Activated naive CD8-positive, alpha-beta T cell treated with anti-CD3 and anti-CD28 coated beads for 36 hours (primary cell): ENCODE results near the gene AKAP6. TPM values are rescaled to one million over a fixed set of nuclear protein-coding genes. Genes with fewer than 3 reads are reported as not detected.

Experiments used
- DNase-seq: peaks from one replicate; pipeline ENCODE4 v3.0.0; 2021
- H3K27ac Mint-ChIP-seq: one replicate; pipeline ENCODE4 v1.8.0; 2022; ENCODE audit warnings: mild to moderate bottlenecking, moderate library complexity, mixed read lengths
- H3K27me3 Mint-ChIP-seq: one replicate; pipeline ENCODE4 v1.8.0; 2022; ENCODE audit warnings: mild to moderate bottlenecking, mixed read lengths
- H3K36me3 Mint-ChIP-seq: one replicate; pipeline ENCODE4 v1.8.0; 2021; ENCODE audit warnings: mild to moderate bottlenecking, mixed read lengths
- H3K4me1 Mint-ChIP-seq: one replicate; pipeline ENCODE4 v1.8.0; 2021; ENCODE audit warnings: mixed read lengths
- H3K4me3 Mint-ChIP-seq: one replicate; pipeline ENCODE4 v1.8.0; 2022; ENCODE audit warnings: mild to moderate bottlenecking, moderate library complexity, mixed read lengths
- H3K9me3 Mint-ChIP-seq: one replicate; pipeline ENCODE4 v1.8.0; 2022; ENCODE audit warnings: mixed read lengths
- total RNA-seq, 2 experiments: library from RNA; stranded (reverse); gene quantifications; one replicate each; pipeline ENCODE4 v1.2.3, GENCODE V29; 2021

AKAP6 gene
- total RNA-seq, 2 experiments from 2014 or later: 1.3 to 2.1 TPM

DNA sequence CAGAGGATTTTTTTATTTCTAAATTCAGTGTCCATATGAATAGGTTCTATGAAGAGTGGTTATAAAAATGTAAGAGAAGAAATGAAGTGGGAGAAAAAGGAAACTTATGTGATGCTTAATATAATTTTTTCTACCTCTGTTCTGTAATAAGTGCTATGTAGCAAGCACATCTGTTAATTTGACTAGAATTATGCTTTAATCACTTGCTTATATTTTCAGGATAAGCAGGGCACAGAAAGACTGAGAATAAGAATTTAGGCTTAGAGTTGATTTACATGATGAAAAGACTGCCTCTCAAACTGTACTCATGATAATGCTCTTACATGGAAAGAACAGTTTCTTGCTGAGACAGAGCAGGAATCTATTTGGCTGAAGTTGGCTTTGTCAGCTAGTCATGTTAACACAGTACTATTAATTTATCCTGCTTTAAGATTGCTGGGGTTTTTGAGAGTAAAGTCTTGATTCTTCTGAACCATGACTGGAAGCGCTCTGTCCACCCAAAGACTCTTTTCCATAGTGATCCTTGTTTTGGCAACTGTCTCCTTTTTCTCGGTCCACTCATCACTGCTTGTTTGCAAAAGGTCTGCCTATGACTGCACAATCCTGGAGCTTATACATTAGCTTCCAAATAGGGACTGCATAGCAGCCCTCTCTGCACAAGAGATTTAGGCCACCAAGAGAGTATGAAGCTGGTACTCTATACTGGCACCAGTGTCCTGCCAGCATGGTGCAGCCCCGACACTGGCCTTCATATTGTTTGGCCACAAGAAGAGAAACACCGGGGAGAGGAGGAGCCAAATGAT lies 98.8 kb downstream of the AKAP6 start:
- no peak for DNase-seq
- H3K27me3 Mint-ChIP-seq: peaks cover 4% of the 10 kb centered on the region

DNA sequence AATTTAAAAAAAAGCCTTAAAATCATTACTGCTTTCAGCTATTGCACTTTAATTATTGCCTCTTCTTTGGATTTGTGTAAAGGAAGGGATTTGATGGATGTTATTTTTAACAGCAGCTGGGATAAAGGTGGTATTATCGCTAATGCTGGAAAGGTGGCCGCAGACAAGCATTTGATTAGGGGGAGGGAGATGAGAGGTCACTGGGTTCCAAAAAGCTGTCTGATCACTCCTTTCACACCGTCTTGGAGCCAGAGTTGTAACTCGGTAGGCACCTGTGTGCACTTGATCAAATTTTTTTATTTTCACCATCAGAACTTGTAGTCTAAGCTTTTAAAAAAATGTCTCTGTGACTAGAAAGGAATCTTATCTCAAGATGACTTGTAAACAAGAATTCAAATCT lies 99.8 kb downstream of the AKAP6 start:
- Mint-ChIP-seq H3K27me3 (peaks cover 4% of the 10 kb centered on the region), H3K4me3 (no peak overlapping the region), H3K4me1 (peaks cover 2% of the 10 kb centered on the region), H3K36me3 (no peaks in the 10 kb centered on the region), H3K9me3 (no peaks in the 10 kb centered on the region), H3K27ac (no peak overlapping the region)
- no peak for DNase-seq

More for the DNA sequence above, 98.8 kb downstream of the AKAP6 start:
- no peak overlapping the region for H3K27ac Mint-ChIP-seq
- H3K36me3 Mint-ChIP-seq: no peaks in the 10 kb centered on the region
- no peaks in the 10 kb centered on the region for H3K4me1 Mint-ChIP-seq
- peaks cover under 1% of the 10 kb centered on the region for H3K9me3 Mint-ChIP-seq
- H3K4me3 Mint-ChIP-seq: no peak overlapping the region

DNA sequence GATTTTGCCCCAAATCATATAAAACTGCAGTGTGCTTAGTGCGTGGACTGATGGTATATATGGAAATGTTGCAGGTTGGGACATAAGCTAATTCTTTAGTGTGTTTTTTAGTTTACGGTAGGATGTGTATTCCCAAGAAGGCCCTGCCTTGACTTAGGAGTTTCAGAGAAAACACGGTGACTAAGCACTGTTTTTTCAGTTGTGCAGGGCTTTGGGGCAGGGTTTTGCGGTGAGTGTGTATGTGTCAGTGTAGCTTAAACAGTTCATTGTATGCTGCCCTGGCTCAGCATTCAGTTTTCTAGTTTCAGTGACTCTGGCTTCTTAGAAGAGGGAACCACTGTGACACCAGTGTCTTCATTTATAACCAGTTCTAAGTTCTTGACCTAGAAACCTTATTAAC lies 101.2 kb downstream of the AKAP6 start:
- H3K36me3 Mint-ChIP-seq: no peaks in the 10 kb centered on the region
- no peaks in the 10 kb centered on the region for H3K9me3 Mint-ChIP-seq
- peaks cover 3% of the 10 kb centered on the region for H3K27me3 Mint-ChIP-seq
- no peak for DNase-seq
- H3K27ac Mint-ChIP-seq: no peak overlapping the region
- no peak overlapping the region for H3K4me3 Mint-ChIP-seq
- H3K4me1 Mint-ChIP-seq: peaks cover 2% of the 10 kb centered on the region

DNA sequence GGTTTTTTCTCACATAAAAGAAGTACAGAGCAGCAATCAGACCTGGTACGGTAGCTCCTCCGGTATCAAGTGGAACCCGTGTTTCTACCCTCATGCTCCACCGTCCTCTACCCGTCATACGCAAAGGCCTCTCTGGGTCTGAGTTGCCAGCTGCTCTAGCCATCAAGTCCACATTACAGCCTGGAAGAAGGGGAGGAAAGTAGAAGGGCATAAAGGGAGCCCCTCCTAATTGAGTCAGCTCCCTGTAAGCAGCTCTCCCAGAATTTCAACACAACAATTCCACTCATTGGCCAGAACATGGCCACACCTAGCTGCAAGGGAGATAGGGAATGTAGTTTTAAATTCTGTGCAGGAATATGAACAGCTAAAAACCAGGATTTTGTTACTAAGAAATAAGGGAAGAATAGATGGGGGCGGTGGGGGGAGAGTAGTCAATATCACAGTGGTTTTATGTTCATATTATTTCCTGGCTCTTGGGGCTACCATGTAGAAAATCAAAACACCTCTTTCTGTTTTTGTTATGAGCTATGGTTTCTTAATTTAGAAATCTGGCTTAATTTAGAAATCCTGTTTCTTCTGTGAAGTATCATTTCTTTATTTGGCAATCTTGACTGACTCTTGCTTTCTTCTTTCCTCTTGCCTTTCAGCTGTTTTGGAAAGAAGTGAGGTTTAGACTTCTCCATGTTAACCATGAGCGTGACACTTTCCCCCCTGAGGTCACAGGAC lies 103.9 kb downstream of the AKAP6 start:
- Mint-ChIP-seq H3K9me3 (no peaks in the 10 kb centered on the region), H3K36me3 (no peaks in the 10 kb centered on the region), H3K27me3 (no peaks in the 10 kb centered on the region), H3K4me3 (no peak overlapping the region), H3K4me1 (peaks cover 2% of the 10 kb centered on the region), H3K27ac (no peak overlapping the region)
- no peak for DNase-seq

DNA sequence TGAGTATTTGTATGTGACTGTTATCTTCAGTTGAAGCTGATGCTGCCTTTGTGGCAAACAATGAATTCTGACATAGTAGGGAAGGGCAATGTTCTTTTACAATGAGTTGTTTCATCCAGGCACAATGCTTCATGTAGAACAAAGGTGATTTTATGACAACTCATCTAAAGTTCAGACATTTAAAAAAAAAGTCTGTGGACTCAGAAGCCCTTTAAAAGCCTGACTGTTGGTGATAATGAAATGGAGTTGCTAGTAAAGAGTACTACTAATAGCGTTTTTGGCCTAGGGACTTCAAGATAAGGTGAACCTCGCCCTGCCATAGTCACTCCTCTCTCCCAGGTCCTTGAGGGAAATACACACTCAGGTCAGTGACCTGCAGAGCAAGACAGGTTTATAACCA lies 105.1 kb downstream of the AKAP6 start:
- H3K36me3 Mint-ChIP-seq: peaks cover 3% of the 10 kb centered on the region
- no peak overlapping the region for H3K4me3 Mint-ChIP-seq
- H3K27ac Mint-ChIP-seq: no peak overlapping the region
- DNase-seq: no peak
- H3K9me3 Mint-ChIP-seq: no peaks in the 10 kb centered on the region
- H3K27me3 Mint-ChIP-seq: no peaks in the 10 kb centered on the region
- peaks cover 11% of the 10 kb centered on the region for H3K4me1 Mint-ChIP-seq

DNA sequence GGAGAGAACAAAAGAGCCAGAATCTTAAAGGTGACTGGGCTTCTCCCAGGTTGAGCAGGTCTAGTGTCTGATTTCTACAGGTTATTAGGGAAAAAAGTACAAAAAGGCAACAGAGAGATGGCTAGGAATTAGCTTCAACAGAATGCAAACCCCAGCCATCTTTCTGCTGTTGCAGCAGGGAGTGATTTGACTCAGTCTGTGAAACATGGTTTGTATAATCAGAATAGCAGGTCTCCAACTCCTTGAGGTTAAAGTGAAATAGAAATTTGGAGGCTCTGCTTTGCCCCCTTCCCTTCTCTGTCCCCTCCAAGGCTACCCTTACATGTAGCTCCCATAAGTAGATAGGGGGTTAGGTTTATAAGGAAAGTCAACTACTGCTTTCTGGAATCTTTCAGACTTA lies 105.8 kb downstream of the AKAP6 start:
- H3K4me3 Mint-ChIP-seq: no peak overlapping the region
- no peaks in the 10 kb centered on the region for H3K9me3 Mint-ChIP-seq
- no peak overlapping the region for H3K27ac Mint-ChIP-seq
- H3K36me3 Mint-ChIP-seq: peaks cover 4% of the 10 kb centered on the region
- peaks cover 11% of the 10 kb centered on the region for H3K4me1 Mint-ChIP-seq
- DNase-seq: no peak
- H3K27me3 Mint-ChIP-seq: no peaks in the 10 kb centered on the region

DNA sequence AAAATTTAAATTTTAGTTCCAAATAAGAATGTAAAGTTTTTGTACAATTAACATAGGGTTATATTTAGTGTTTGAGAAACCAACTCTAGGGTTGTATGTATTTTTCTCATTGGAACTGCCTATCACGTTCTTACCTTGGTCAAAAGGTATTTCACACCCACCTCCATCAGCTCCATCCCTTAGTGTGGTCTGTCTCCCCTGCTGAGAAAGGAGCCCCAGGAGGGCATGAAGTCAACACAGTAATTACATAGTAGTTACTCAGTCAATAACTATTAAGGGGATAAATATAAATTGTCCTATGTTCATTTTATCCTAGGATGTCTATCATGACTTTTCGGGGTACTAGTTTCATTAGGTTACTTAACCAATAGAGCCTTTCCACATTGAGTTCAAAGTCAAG lies 106.3 kb downstream of the AKAP6 start:
- H3K36me3 Mint-ChIP-seq: peaks cover 4% of the 10 kb centered on the region
- no peaks in the 10 kb centered on the region for H3K27me3 Mint-ChIP-seq
- no peaks in the 10 kb centered on the region for H3K9me3 Mint-ChIP-seq
- H3K27ac Mint-ChIP-seq: no peak overlapping the region
- no peak overlapping the region for H3K4me3 Mint-ChIP-seq
- H3K4me1 Mint-ChIP-seq: peaks cover 11% of the 10 kb centered on the region
- DNase-seq: no peak

DNA sequence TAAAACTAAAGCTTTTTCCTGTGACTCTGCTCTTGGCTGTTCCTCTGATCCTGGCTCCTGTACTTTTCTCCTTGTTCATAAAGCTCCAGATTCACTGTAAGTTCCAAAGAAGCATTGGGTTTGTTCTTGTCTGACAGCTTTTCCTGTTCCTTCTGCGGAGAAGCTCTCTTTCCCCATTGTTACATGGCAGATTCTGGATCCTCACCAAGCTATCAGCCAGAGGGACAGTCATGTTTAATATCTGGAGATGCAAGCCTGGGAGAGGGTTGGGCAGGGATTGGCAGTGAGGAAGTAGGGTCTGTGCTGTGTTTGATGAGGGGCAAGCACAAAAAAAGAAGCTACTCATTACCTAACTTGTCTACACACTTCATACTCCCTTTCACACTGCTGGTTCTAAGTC lies 107.9 kb downstream of the AKAP6 start:
- no peak for DNase-seq
- H3K36me3 Mint-ChIP-seq: peaks cover 4% of the 10 kb centered on the region
- peaks cover 11% of the 10 kb centered on the region for H3K4me1 Mint-ChIP-seq
- no peak overlapping the region for H3K4me3 Mint-ChIP-seq
- H3K27ac Mint-ChIP-seq: no peak overlapping the region
- H3K9me3 Mint-ChIP-seq: no peaks in the 10 kb centered on the region
- H3K27me3 Mint-ChIP-seq: no peaks in the 10 kb centered on the region

DNA sequence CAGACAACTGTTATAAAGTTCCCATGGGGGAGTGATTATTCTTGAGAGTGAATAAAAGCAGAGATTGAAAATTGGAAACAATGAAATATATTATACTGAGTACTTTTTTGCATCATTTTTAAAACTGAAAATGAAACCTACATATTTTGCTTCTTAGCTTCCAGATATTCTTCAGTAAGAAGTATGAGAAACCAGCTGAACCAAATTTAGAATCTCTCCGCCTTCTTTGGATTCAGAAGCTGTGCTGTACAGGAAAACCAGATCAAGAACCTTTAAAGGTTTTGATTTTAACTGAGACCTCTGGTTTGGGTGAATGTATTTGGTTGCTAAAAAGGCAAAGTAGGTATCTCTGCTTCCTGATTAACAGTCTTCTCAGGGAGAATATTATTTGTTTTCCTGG lies 109.4 kb downstream of the AKAP6 start:
- H3K36me3 Mint-ChIP-seq: peaks cover 4% of the 10 kb centered on the region
- H3K27ac Mint-ChIP-seq: no peak overlapping the region

DNA sequence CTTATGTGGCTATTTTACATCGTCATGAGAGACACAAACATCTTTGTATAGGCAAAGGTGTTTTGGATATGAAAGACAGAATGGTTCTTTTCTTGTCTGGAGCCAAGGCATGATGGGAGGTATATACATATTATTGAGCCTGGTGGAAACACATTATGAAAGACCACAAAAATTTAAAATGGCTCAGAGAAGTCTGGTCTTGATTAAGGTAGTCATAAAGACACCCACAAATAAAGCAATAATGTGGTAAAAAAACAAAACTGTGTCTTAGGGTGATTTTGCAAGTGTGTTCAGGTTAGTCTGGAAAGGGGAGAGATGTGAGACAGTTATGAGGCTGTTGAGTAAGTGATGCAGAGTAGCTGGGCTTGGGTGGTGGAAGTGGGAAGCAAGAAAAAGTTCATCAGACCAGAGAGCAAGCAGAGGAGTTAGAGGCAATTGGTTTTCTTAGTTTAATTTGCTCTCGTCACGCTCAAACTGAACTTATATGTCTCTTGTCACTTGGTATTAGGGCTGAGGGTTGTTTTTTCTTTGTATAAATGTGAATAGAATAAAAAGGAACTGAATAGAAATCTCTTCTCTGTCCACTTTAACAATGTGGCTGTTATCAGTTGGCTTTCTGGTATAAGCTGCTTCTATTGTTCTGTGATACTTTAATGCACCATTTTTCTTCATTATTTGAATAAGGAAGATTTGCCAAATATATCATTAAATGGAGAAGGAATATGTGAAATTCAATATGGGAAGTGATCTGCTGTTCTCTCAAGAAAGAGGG lies 115.0 kb downstream of the AKAP6 start:
- Mint-ChIP-seq H3K4me1 (no peaks in the 10 kb centered on the region), H3K4me3 (no peak overlapping the region), H3K36me3 (peaks cover 2% of the 10 kb centered on the region), H3K27me3 (no peaks in the 10 kb centered on the region), H3K9me3 (no peaks in the 10 kb centered on the region), H3K27ac (no peak overlapping the region)
- no peak for DNase-seq

More for the DNA sequence above, 109.4 kb downstream of the AKAP6 start:
- no peak overlapping the region for H3K4me3 Mint-ChIP-seq
- H3K27me3 Mint-ChIP-seq: no peaks in the 10 kb centered on the region
- H3K4me1 Mint-ChIP-seq: peaks cover 9% of the 10 kb centered on the region
- H3K9me3 Mint-ChIP-seq: no peaks in the 10 kb centered on the region
- no peak for DNase-seq

DNA sequence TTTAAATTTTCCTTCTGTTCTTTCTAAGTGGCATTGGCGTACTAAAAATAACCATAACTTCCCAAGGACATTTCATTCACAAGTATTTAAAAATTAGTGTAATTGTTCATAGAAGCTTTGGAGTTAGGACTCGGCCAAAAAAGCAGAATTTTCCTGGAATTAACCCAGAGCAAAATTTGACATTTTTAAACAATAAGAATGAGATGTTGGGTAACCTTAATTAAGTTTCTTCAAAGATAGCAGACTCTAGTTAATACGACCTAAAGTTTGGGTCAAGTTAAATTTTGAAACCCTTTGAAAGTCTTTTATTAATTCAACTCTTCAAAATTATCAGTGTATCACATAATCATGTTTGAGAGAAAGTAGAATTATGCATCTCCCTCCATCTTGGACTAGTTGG lies 118.3 kb downstream of the AKAP6 start:
- no peaks in the 10 kb centered on the region for H3K36me3 Mint-ChIP-seq
- H3K27ac Mint-ChIP-seq: no peak overlapping the region
- no peaks in the 10 kb centered on the region for H3K9me3 Mint-ChIP-seq
- H3K27me3 Mint-ChIP-seq: no peaks in the 10 kb centered on the region
- no peak overlapping the region for H3K4me3 Mint-ChIP-seq
- H3K4me1 Mint-ChIP-seq: no peaks in the 10 kb centered on the region
- DNase-seq: no peak

DNA sequence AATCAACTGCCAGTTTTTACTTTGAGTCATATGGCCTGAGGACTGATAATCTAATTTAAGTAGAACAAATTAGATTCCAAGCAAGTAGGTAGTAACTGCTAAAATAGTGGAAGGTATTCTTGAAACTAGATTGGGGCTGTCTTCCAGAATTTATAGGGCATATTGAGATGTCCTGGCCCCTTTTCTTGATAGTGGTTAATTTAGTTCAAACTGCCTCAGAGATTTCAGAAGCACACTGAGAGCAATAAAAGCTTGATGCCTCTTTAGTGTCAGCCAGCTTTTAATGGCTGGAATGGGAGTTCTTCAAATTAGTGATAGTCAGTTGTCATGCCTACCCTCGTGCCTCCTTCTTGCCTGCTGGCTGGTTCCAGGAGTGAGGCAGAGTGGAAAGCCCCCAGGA lies 120.5 kb downstream of the AKAP6 start:
- Mint-ChIP-seq H3K4me1 (no peaks in the 10 kb centered on the region), H3K27ac (no peak overlapping the region), H3K36me3 (no peaks in the 10 kb centered on the region), H3K4me3 (no peak overlapping the region), H3K9me3 (no peaks in the 10 kb centered on the region), H3K27me3 (no peaks in the 10 kb centered on the region)
- DNase-seq: no peak

DNA sequence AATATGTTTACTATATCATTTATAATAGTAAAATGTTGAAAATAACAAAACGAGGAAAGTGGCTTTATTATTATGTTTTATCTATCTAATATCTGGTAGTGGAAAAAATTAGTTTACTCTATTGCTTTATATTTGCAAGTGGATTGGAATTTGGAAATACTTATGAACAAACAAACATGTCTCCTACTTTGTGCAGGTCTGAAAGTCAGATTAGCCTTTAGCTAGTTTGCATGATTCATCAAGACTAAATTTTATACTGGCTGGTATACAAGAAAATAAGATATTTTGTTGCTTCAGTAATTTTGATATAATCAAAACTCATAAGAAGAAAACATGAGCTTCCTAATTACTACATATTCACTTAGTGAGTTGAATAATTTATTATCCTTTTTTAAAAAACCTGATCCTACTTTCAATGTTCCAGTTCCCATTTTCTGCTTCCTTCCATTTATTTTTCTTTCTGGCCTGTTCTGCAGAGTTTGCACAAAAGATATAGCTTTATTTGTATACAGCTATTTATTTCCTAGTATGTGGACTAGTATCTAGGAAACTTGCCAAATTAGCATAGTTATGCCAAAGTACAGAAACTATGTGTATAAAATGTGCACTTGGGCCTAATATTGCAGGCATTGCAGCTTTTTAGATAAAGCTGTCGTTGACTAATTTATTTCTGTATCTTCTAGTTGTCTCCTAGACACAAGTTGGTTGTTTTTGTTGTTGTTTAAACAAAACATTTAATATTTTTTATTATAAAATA lies 122.0 kb downstream of the AKAP6 start:
- Mint-ChIP-seq H3K4me3 (no peak overlapping the region), H3K36me3 (peaks cover 2% of the 10 kb centered on the region), H3K9me3 (no peaks in the 10 kb centered on the region), H3K27me3 (peaks cover 10% of the 10 kb centered on the region), H3K4me1 (no peaks in the 10 kb centered on the region), H3K27ac (no peak overlapping the region)
- no peak for DNase-seq

DNA sequence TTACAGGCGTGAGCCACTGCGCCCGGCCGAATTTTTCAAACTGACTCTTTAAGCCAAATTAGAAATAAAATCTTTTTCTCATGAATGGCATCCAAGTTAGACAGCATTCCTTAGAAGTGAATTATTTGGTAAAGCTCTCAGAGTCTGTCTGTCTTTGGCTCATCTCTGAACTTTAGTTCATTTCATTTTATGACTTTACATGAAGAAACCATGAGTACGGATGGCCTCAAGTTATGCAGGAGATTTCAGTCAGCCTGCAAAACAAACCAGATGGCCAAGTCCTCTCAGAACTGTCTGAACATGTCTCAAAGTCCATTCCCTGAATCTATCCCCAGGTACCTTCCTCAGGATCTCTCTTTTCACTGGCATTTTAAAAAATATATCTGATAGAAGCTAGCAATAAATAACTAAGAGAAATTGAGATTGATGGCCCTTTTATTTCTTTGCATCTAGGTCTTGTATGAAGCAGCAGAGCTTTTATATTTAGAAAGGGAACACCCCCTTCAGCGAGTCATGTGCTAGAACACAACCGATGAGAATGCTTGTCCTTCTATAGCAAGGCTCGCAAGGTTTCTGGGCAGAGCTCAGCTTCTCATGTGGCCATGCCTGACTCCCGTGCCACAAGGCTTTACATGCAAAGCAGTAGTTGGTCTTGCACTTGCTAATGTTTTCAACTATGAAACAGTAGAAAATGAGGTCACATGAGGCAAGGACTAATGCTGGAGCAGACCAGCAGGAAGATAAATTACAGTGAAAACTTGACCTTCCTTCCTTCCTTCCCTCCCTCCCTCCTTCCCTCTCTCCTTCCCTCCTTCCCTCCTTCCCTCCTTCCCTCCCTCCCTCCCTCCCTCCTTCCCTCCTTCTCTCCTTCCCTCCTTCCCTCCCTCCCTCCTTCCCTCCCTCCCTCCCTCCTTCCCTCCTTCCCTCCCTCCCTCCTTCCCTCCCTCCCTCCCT lies 125.0 kb downstream of the AKAP6 start:
- Mint-ChIP-seq H3K4me1 (no peaks in the 10 kb centered on the region), H3K4me3 (no peak overlapping the region), H3K36me3 (peaks cover 2% of the 10 kb centered on the region), H3K9me3 (no peaks in the 10 kb centered on the region), H3K27ac (no peak overlapping the region), H3K27me3 (peaks cover 16% of the 10 kb centered on the region)
- DNase-seq: no peak
